ENCODE data around the gene CNOT4. TPM values are rescaled to one million over a fixed set of nuclear protein-coding genes. Genes with fewer than 3 reads are reported as not detected.

CNOT4 gene
- total and polyA plus RNA-seq, 2 of the 8 experiments (the other 6 are each of a cell fraction or from before 2014, with no cell fraction given), result 10.9 to 25.8 TPM

- H3K27ac ChIP-seq (ENCODE audit: low read depth, low read length), result peak within 1 kb of the TSS; percentile 98
- peak within 1 kb of the TSS; percentile 84 to 100 (median 96) for H3K4me3 ChIP-seq (ENCODE audit: extremely low read depth in 1 of 4, insufficient read depth in 2 of 4, low read depth in 3 of 4, low read length in 4 of 4)
- H2BK120ac ChIP-seq (replicated peaks; ENCODE audit: low read depth, low read length), result peak within 1 kb of the TSS; percentile 75
- peak within 1 kb of the TSS; percentile 91 for H4K91ac ChIP-seq (replicated peaks; ENCODE audit: insufficient read length, low read length)
- no peak within 1 kb of the TSS for H2BK15ac ChIP-seq (ENCODE audit: low read length)
- no peaks in the 10 kb centered on the region for H3K27me3 ChIP-seq (replicated peaks in 1 of 4; ENCODE audit: control insufficient read depth in 3 of 4, extremely low read depth in 1 of 4, insufficient read depth in 3 of 4, low read length in 3 of 4)
- peaks cover 4% of the 10 kb centered on the region; the same call in 1 of the 2 replicates for H3K23me2 ChIP-seq (ENCODE audit: low read depth, low read length)
- H2AK5ac ChIP-seq (ENCODE audit: low read depth, low read length), result no peak within 1 kb of the TSS
- DNase-seq (ENCODE audit: low read depth in 1 of 2, low spot score in 2 of 2) (peak; percentile 23 to 91), FAIRE-seq (peak; percentile 84)
- H4K5ac ChIP-seq (ENCODE audit: insufficient read length, low read depth, low read length), result peak within 1 kb of the TSS; percentile 93
- H3K18ac ChIP-seq (ENCODE audit: extremely low read depth, low read length), result peak within 1 kb of the TSS; percentile 88
- H4K20me1 ChIP-seq (replicated peaks in 1 of 2; ENCODE audit: control insufficient read depth in 1 of 2, insufficient read depth in 2 of 2, low read length in 2 of 2), result no peaks in the 10 kb centered on the region
- no peaks in the 10 kb centered on the region for H3K9me3 ChIP-seq (ENCODE audit: insufficient read depth in 2 of 2, low read depth in 1 of 2, low read length in 1 of 2)
- peak within 1 kb of the TSS; percentile 90 for H3K56ac ChIP-seq (replicated peaks; ENCODE audit: insufficient read length, low read depth, low read length)
- peak within 1 kb of the TSS; percentile 84 for H2BK5ac ChIP-seq (ENCODE audit: low read depth, low read length)
- H3K9ac ChIP-seq (replicated peaks in 1 of 4; ENCODE audit: extremely low read depth in 1 of 4, low read depth in 3 of 4, low read length in 3 of 4), result peak within 1 kb of the TSS; percentile 98 to 99 (median 98)
- no peaks in the 10 kb centered on the region for H3K79me1 ChIP-seq (ENCODE audit: low read depth, low read length)
- H3K4ac ChIP-seq (replicated peaks; ENCODE audit: insufficient read length, low read depth, low read length), result peak within 1 kb of the TSS; percentile 69
- H3K4me1 ChIP-seq (replicated peaks in 1 of 4; ENCODE audit: control insufficient read depth in 3 of 4, insufficient read depth in 4 of 4, low read length in 3 of 4), result peaks cover 0 to 13% (median 6%) of the 10 kb centered on the region in 4 experiments; a peak in 5 of 7 replicates
- 5% methylated on average over 38 of the region's 38 CpGs; no CpG with 5 or more reads in 1 of the 2 experiments for WGBS, 2 experiments (ENCODE audit: extremely low coverage in 1 of 2, insufficient coverage in 1 of 2, insufficient read length in 1 of 2, insufficient replicate concordance in 2 of 2, low coverage in 1 of 2, low lambda C conversion rate in 2 of 2, missing lambda C conversion rate in 1 of 2)
- no peak within 1 kb of the TSS for H3K23ac ChIP-seq (ENCODE audit: insufficient read length)
- H2BK12ac ChIP-seq (ENCODE audit: low read depth, low read length), result peak within 1 kb of the TSS; percentile 71; the same call in 1 of the 2 replicates
- CTCF ChIA-PET (ENCODE audit: partially characterized antibody), result interaction anchor here (0.6 to 2.0 kb wide), 7 partner anchors 17 to 909 kb away, joined by 3 to 5 read pairs (median 3); no protein-coding TSS in a partner anchor
- peaks cover 0 to 47% of the 10 kb centered on the region in 2 experiments for H3K79me2 ChIP-seq (ENCODE audit: control insufficient read depth in 1 of 2, insufficient read depth in 2 of 2, low read length in 2 of 2)
- peak within 1 kb of the TSS; percentile 90 for H2AFZ ChIP-seq (ENCODE audit: low read length)
- peak within 1 kb of the TSS; percentile 66 to 75 for H3K4me2 ChIP-seq (ENCODE audit: insufficient read depth in 1 of 2, low read depth in 2 of 2, low read length in 2 of 2)
- no peaks in the 10 kb centered on the region for H3K36me3 ChIP-seq (ENCODE audit: control insufficient read depth in 2 of 4, insufficient read depth in 4 of 4, low read length in 3 of 4)
- POLR2A ChIA-PET (ENCODE audit: partially characterized antibody), result interaction anchor here (0.8 to 2.0 kb wide), 6 partner anchors 12 to 178 kb away, joined by 3 to 6 read pairs (median 4); partner anchors contain the start of gene CNOT4
- peak within 1 kb of the TSS; percentile 98 for H4K8ac ChIP-seq (ENCODE audit: extremely low read depth, insufficient read depth, low read length)
- H3K14ac ChIP-seq (ENCODE audit: insufficient read length), result peak within 1 kb of the TSS; percentile 4
- no peak within 1 kb of the TSS for H2BK20ac ChIP-seq (ENCODE audit: low read length)
- TF ChIP-seq SRF (IDR thresholded peaks at IDR 0.05; ENCODE audit: low read depth, low read length) (no peak), SIN3A (conservative IDR thresholded peaks at IDR 0.05 in 1 of 2, IDR thresholded peaks at IDR 0.05 in 1 of 2; ENCODE audit: low read depth in 1 of 2, low read length in 2 of 2) (peak; percentile 14 to 57; a peak in 1 of 4 replicates), EZH2 (IDR thresholded peaks at IDR 0.05; ENCODE audit: low read depth, low read length, severe bottlenecking) (no peak), JUN (IDR thresholded peaks at IDR 0.05; ENCODE audit: low read depth, low read length) (no peak), TCF12 (IDR thresholded peaks at IDR 0.05; ENCODE audit: low read depth, low read length) (no peak), CBX5 (IDR thresholded peaks at IDR 0.05; ENCODE audit: low read depth, low read length) (no peak), MAFK (IDR thresholded peaks at IDR 0.05; ENCODE audit: low read depth, low read length) (no peak), CHD1 (IDR thresholded peaks at IDR 0.05; ENCODE audit: low read depth, low read length) (no peak), MAX (IDR thresholded peaks at IDR 0.05) (peak; percentile 94), RBBP5 (IDR thresholded peaks at IDR 0.05; ENCODE audit: borderline replicate concordance, low read depth, low read length) (no peak)
These were observed 47.8 kb upstream of the CNOT4 start, which contains the start of gene NUP205 for GRCh38 chr7:135557455-135558336. Gene NUP205, plus strand, starts transcription at chr7:135557917. Its CDS starts 28 bp downstream, at chr7:135557945.
